ENCODE results near the gene PUDP. TPM values are rescaled to one million over a fixed set of nuclear protein-coding genes. Genes with fewer than 3 reads are reported as not detected.

PUDP gene
- total RNA-seq, 2 donors from 2014 or later, result 16.9 to 21.2 TPM

DNA sequence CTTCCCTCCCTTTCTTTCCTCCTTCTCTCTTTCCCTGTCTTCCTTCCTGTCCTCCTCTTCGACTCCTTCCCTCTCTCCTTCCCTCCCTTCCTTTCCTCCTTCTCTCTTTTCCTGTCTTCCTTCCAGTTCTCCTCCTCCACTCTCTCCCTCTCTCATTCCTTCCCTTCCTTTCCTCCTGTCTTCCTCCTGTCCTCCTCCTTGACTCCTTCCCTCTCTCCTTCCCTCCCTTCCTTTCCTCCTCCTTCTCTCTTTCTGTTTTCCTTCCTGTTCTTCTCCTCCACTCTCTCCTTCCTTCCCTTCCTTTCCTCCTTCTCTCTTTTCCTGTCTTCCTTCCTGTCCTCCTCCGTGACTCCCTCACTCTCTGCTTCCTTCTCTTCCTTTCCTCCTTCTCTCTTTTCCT lies 5.3 kb upstream of the PUDP start:
- DNase-seq (no peak), ATAC-seq (no peak)
- intact Hi-C loops (cut with DNase I), result no loop called here

DNA sequence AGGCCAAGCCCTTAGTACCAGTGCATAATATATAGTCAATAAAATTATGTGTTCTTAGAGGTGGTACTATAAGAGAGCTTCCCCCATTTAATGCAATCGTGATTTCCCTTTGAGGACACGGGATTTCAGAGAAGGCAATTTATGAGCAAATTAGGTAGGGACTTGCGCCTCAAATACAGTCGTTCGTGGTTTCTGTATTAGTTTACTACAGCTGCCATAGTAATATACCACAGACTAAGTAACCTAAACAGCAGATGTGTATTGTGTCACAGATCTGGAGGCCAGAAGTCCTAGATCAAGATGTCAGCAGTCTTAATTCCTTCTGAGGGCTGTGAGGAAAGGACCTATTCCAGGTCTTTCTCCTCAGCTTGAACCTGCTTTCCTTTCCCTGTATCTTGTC lies 1.5 kb upstream of the PUDP start:
- intact Hi-C loops (cut with DNase I), result no loop called here
- ATAC-seq, result no peak

GRCh38 chrX:7147413-7147977 lies 458 bp downstream of the PUDP start, which contains the start of gene STS:
TSS of gene STS (plus strand) at chrX:7147712. CDS start at chrX:7253200, 105,488 bp downstream.
- peak; percentile 72 for DNase-seq
- intact Hi-C loops (cut with DNase I), result no loop called here
- ATAC-seq, result peak; percentile 72 to 77

More for the DNA sequence above, 1.5 kb upstream of the PUDP start:
- no peak for DNase-seq

DNA sequence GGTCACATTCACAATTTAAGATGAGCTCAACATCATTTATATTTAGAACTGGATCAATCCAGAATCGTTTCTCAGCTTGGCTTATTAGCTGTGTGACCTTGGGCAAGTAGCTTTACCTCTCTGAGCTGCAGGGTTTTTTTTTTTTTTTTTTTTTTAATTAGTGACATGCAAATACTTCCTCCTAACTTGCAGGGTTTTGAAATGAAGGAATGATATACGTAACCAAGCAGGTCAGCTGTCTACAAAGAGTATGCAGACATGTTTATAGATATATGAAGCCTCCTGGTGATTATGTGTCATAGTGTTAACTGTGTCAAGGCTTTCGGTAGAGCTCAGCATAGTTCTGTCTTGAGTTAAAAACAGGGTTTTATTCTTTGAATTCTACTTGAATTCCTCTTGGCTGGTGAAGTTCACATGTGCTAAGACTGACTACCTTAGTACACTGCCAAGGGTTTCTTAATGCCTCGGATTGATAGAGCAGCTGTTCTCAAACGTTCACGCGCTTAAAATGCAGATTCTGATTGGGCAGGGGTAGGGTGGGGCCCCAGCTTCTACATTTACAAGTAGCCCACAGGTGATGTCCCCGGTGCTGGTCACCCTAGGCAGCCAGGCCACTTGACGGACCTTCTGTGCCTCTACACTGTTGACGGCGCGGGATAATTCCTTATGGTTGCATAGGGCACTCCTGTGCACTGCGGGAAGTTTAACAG lies 1.1 kb downstream of the PUDP start:
- DNase-seq (no peak), ATAC-seq (peak; percentile 7 to 12)
- intact Hi-C loops (cut with DNase I), result no loop called here

DNA sequence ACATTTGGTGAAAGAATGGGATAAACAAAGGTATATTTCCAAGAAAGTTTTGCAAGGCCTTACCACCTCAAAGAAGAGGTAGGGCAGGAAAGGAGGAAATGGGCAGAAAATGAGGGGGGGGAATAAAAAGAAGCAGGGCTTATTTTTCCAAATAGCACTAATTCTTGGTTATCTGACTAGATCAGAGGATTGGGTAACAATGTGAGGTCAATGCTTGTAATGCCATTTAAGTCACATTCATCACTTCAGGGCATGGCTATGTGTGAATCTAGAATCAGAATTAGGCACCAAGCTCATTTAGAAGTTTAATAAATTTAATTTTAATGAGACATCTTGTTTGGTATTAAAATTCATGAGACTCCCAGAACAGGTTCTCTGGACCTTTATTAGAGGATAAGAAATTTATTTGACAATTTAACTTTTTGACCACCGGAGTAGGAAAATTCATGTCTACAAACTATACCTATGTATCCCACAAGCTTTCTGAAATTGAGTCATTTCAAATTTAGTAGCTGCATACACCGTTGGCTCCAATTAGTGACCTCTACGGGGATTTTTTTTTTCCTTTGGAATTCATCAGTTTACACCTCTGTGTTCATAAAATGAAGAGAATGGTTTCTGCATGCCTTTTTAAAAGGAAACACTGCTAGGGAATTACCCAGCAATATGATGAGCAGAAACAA lies 1.8 kb downstream of the PUDP start:
- ATAC-seq (no peak), DNase-seq (no peak)
- intact Hi-C loops (cut with DNase I), result no loop called here

- intact Hi-C loops (cut with DNase I), result no loop called here
- no peak for ATAC-seq
- DNase-seq, result no peak
These were observed 2.5 kb downstream of the PUDP start for GRCh38 chrX:7145454-7145853.

DNA sequence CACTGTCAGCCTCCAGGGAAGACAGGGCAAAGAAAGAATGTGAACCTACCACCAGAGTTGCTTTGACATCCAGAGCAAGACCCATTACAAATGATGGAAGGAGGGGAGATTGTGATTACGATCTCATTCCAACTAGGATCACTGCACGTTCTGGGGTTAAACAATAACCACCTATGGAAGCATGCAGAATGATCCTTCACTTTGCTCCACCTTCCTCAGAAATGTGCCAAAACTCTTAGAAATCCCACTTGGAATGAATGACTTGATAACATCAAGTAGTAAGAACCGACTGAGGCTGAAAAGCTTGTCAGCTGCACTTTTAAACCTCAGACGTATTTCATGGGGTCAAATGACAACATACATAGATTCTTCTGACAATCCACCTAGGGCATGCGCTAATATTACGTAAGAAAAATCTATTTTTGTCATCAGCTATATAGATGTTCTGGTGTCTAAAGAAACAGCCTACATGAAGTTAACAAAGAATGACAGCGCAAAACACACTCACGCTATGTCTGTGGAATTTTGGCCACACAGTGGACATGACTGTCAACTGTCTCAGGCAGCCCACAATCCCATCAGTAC lies 3.9 kb downstream of the PUDP start:
- ATAC-seq (no peak), DNase-seq (no peak)
- intact Hi-C loops (cut with DNase I), result no loop called here

- intact Hi-C loops (cut with DNase I), result no loop called here
- ATAC-seq (no peak), DNase-seq (no peak)
These were observed 4.9 kb downstream of the PUDP start for GRCh38 chrX:7143076-7143475.

GRCh38 chrX:7139202-7140081 lies 8.5 kb downstream of the PUDP start:
- DNase-seq (no peak), ATAC-seq (peak in 1 of 2 donors; percentile 70)
- intact Hi-C loops (cut with DNase I), result loop anchor here in 1 of 2 donors (5.0 kb wide), 1 partner anchor 788 kb away; the partner anchor contains the start of gene PNPLA4

DNA sequence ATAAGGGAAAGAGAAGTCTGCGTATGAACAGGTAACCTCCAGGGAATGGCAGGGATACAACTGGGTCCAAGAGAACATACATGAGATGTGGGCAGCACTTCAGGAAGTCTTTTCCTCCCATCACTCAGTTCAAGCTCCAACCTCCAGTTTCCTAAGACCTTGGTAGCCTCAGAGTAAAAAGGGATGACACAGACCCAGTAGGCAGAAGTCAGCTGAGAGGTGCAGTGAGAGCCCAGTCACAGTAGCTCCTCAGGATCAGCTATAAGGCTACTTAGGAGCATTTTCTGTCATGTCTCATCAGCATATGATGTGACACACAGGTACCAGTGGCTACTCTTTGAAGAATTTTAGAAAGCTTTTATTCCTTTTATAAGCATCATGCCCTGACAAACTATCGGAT lies 13.0 kb downstream of the PUDP start:
- ATAC-seq, result no peak
- intact Hi-C loops (cut with DNase I), result loop anchor here in 1 of 2 donors (5.0 kb wide), 1 partner anchor 792 kb away; the partner anchor contains the start of gene PNPLA4
- no peak for DNase-seq

- DNase-seq, result peak; percentile 79
- intact Hi-C loops (cut with DNase I), result no loop called here
- ATAC-seq, result peak; percentile 53 to 83
These were observed 14.9 kb downstream of the PUDP start for GRCh38 chrX:7133050-7133440.

DNA sequence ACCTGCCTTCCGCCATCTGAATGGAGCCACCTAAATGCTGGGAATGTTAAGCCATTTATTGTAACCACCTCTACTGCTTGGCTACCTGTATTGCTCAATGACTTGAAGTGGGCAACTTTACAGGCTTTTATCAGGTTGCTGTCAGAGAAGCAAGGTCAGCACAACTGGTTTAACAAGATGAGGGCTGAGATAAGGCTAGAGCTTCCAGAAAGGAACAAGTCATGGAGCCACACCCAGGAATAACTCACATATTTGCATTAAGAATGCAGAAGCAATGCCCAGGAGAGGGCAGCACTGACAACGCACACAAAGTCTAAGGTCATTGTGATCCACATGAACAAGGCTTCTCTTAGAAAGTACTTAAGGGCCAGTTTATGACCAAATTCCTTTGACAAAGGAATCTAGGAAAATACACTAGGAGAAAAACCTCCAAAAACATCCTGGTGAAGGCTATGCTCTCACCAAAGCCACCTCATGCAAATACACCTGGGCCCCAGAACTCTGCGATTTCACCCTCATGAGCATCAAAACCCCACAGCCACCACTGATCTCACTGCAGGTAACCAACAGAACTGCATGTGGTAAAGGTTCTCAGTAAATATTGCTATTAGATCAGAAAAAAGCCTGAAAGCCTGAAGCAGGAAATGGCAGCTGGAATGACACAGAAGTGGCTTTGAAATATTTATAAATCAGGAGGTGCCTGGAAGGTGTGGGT lies 15.5 kb downstream of the PUDP start:
- peak in 1 of 2 donors; percentile 45 for ATAC-seq
- DNase-seq, result peak; percentile 63
- intact Hi-C loops (cut with DNase I), result no loop called here

DNA sequence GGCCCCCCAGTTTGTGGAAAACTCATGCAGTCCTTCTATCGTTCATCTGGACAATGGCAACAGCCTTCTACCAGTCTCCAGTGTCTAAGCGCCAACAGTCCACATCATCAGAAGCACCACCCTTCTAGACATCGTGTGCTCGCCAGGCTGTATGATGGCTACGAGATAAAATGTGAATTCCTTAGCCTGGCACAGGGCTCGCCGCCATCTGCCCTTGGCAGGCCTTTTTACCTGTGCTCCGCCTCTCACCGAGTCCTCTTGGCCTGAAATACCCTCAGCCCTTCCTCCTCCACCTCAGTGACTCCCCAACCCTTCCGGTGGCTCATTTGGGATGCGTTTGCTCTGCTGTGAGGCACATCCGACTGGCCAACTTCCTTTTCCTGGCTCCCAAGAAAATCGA lies 16.3 kb downstream of the PUDP start:
- ATAC-seq (no peak), DNase-seq (no peak)
- intact Hi-C loops (cut with DNase I), result no loop called here

DNA sequence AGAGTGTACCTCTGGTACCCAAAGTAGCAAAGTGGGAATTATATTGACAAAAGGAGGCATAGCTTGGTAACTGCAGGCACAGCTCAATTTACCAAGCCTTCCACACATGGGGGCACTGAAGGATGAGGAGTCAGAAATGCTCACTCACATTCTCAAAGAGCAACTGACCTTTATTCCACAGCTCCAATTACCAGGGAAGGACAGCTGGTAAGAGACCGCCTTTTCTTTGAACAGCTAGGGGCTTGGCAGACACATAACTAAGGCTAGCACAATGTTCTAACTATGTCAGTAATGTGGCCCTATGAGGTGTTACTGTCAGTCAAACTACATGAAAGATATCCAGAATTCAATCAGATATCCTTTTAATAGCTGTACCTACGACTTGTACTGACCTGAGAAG lies 20.9 kb downstream of the PUDP start:
- no peak for ATAC-seq
- DNase-seq, result no peak
- intact Hi-C loops (cut with DNase I), result no loop called here

- DNase-seq (no peak), ATAC-seq (peak in 1 of 2 donors; percentile 38)
- intact Hi-C loops (cut with DNase I), result no loop called here
These were observed 27.1 kb downstream of the PUDP start for GRCh38 chrX:7120878-7121219.

- no peak for DNase-seq
- ATAC-seq, result peak in 1 of 2 donors; percentile 58
- intact Hi-C loops (cut with DNase I), result no loop called here
These were observed 27.7 kb downstream of the PUDP start for GRCh38 chrX:7119950-7120877.

DNA sequence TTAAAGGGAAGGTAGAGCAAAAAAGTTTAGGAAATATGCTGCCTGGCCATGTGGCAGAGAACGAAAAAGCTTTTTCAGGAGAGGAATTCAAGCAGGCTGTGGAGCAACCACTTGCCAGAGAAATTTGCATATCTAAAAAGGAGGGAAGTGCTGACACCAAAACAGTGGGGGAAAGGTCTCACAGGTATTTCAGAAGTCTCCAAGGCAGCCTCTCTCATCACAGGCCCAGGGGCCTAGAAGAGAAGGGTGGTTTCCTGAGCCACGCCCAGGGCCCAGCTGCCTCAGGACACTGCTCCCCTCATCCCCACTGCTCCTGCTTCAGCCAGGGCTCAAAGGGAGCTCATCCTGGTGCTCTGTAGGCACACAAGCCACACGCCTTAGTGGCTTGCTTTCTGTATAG lies 30.4 kb downstream of the PUDP start:
- DNase-seq, result no peak
- ATAC-seq, result no peak
- intact Hi-C loops (cut with DNase I), result no loop called here

Measured in left cardiac atrium (tissue), 4 donors.